Measurements from ENCODE around the gene OLFML1.

DNA sequence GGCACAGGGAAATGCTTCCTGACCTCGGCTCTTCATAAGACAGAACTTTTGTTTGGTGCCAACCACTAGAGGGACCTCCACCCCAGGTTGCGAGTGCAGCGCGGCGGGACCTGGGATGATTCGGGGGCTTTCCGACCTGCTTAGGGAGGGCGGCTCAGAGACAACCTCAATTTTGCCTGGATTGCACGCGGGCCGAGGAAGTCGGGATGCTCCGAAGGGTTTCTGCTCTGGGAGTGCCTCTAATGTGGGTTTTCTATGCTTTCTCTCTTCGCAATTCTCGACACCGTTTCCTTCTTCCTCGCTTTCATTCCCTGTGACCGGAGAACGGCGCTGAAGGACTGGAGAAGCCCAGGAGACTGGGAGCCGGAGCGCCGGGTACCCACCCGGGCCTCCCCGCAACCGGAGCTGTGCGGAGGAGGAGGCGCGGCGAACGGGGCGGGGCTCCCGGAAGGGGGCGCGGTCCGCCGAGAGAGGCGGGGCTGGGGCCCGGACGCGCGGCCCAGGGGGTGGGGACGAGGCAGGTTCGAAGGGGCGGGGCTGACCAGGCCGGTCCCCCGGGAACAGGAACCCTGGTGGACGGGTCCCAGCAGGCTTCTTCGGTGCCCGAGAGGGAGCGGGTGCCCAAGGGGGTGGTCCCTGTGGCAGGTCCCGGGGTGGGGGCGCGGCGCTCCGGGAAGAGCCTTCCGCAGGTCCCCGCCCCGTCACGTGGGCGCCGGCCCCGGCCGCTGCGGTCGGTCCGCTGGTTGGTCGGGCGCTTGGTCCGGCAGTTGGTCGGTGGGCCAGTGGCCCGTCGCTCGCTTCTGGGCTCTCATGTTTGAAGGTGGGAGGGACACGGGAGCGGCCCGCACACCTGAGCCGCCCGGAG lies 28.2 kb downstream of the OLFML1 start, which contains the start of gene PPFIBP2:
- TF ChIP-seq ARNTL (CRISPR knock-in tag; IDR thresholded peaks at IDR 0.05; ENCODE audit: borderline replicate concordance, low read depth), result no peak
- TF ChIP-seq ZC3H10 (CRISPR knock-in tag; IDR thresholded peaks at IDR 0.05), result no peak
- TF ChIP-seq ISL1 (CRISPR knock-in tag; IDR thresholded peaks at IDR 0.05), result no peak
- no peak for TF ChIP-seq ZFP3 (CRISPR knock-in tag; IDR thresholded peaks at IDR 0.05)
- TF ChIP-seq, protein P1, sequence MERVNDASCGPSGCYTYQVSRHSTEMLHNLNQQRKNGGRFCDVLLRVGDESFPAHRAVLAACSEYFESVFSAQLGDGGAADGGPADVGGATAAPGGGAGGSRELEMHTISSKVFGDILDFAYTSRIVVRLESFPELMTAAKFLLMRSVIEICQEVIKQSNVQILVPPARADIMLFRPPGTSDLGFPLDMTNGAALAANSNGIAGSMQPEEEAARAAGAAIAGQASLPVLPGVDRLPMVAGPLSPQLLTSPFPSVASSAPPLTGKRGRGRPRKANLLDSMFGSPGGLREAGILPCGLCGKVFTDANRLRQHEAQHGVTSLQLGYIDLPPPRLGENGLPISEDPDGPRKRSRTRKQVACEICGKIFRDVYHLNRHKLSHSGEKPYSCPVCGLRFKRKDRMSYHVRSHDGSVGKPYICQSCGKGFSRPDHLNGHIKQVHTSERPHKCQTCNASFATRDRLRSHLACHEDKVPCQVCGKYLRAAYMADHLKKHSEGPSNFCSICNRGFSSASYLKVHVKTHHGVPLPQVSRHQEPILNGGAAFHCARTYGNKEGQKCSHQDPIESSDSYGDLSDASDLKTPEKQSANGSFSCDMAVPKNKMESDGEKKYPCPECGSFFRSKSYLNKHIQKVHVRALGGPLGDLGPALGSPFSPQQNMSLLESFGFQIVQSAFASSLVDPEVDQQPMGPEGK (CRISPR knock-in tag; IDR thresholded peaks at IDR 0.05; ENCODE audit: borderline replicate concordance), result no peak
- TF ChIP-seq RARB (CRISPR knock-in tag; IDR thresholded peaks at IDR 0.05), result no peak
- no peak for TF ChIP-seq ZNF8 (CRISPR knock-in tag; IDR thresholded peaks at IDR 0.05)
- TF ChIP-seq ZFP30 (CRISPR knock-in tag; IDR thresholded peaks at IDR 0.05), result no peak
- TF ChIP-seq, protein P2, sequence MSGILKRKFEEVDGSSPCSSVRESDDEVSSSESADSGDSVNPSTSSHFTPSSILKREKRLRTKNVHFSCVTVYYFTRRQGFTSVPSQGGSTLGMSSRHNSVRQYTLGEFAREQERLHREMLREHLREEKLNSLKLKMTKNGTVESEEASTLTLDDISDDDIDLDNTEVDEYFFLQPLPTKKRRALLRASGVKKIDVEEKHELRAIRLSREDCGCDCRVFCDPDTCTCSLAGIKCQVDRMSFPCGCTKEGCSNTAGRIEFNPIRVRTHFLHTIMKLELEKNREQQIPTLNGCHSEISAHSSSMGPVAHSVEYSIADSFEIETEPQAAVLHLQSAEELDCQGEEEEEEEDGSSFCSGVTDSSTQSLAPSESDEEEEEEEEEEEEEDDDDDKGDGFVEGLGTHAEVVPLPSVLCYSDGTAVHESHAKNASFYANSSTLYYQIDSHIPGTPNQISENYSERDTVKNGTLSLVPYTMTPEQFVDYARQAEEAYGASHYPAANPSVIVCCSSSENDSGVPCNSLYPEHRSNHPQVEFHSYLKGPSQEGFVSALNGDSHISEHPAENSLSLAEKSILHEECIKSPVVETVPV (CRISPR knock-in tag; IDR thresholded peaks at IDR 0.05), result no peak

All from SK-N-SH treated with all-trans-retinoic acid at 6 μM for 48 hours (cell line).